ENCODE data around the gene DDR2.

Gene DDR2

GRCh38 chr1:162671664-162672410 is 39.6 kb downstream of the DDR2 start:
- DNase-seq (ENCODE audit: low spot score): no peak

- DNase-seq (ENCODE audit: low spot score): no peak
Measured at GRCh38 chr1:162672622-162673260, 40.5 kb downstream of the DDR2 start.

GRCh38 chr1:162674034-162674608 is 41.9 kb downstream of the DDR2 start:
- no peak for DNase-seq (ENCODE audit: low spot score)

- DNase-seq (ENCODE audit: low spot score): no peak
Measured at GRCh38 chr1:162676087-162676486, 43.8 kb downstream of the DDR2 start.

GRCh38 chr1:162676750-162677149 is 44.5 kb downstream of the DDR2 start:
- DNase-seq (ENCODE audit: low spot score): no peak

- DNase-seq (ENCODE audit: low spot score): no peak
Measured at GRCh38 chr1:162677607-162678371, 45.5 kb downstream of the DDR2 start.

- no peak for DNase-seq (ENCODE audit: low spot score)
Measured at GRCh38 chr1:162678439-162678838, 46.2 kb downstream of the DDR2 start.

GRCh38 chr1:162679298-162679697 is 47.0 kb downstream of the DDR2 start:
- DNase-seq (ENCODE audit: low spot score): no peak

GRCh38 chr1:162680419-162681121 is 48.3 kb downstream of the DDR2 start:
- DNase-seq (ENCODE audit: low spot score): no peak

GRCh38 chr1:162681122-162681436 is 48.8 kb downstream of the DDR2 start:
- DNase-seq (ENCODE audit: low spot score): no peak

- no peak for DNase-seq (ENCODE audit: low spot score)
Measured at GRCh38 chr1:162682013-162682419, 49.8 kb downstream of the DDR2 start.

- DNase-seq (ENCODE audit: low spot score): no peak
Measured at GRCh38 chr1:162687870-162688269, 55.6 kb downstream of the DDR2 start.

- DNase-seq (ENCODE audit: low spot score): no peak
Measured at GRCh38 chr1:162688521-162688920, 56.3 kb downstream of the DDR2 start.

GRCh38 chr1:162688931-162689330 is 56.7 kb downstream of the DDR2 start:
- DNase-seq (ENCODE audit: low spot score): no peak

GRCh38 chr1:162689745-162690671 is 57.7 kb downstream of the DDR2 start:
- DNase-seq (ENCODE audit: low spot score): no peak

GRCh38 chr1:162690672-162691434 is 58.6 kb downstream of the DDR2 start:
- no peak for DNase-seq (ENCODE audit: low spot score)

GRCh38 chr1:162691999-162692575 is 59.8 kb downstream of the DDR2 start:
- no peak for DNase-seq (ENCODE audit: low spot score)

GRCh38 chr1:162694911-162695310 is 62.6 kb downstream of the DDR2 start:
- no peak for DNase-seq (ENCODE audit: low spot score)

GRCh38 chr1:162695687-162696086 is 63.4 kb downstream of the DDR2 start:
- DNase-seq (ENCODE audit: low spot score): peak; percentile 14
